Psoas muscle (tissue), 8 donors: ENCODE measurements around the gene LAMA1. TPM values are rescaled to one million over a fixed set of nuclear protein-coding genes. Genes with fewer than 3 reads are reported as not detected.

Experiments used
- ATAC-seq, 4 donors: fragments of 200-7000 bp; cut with Tn5 transposase; one replicate each; pipeline ENCODE4 v1.9.1; 2020; ENCODE audit warnings: moderate library complexity in 3 of 4, mild to moderate bottlenecking in 2 of 4
- DNase-seq, 2 donors: peaks; one replicate each; pipeline ENCODE4 v3.0.0-alpha.2; 2020
- H3K27ac ChIP-seq: fragments of 200-600 bp; one replicate; pipeline ENCODE4 v1.8.0; 2022
- H3K27me3 ChIP-seq, 3 donors: fragments of 200-600 bp in 1 of 3; one replicate each; pipeline versions ENCODE4 v1.6.1 to v1.8.0; 2013 to 2022; ENCODE audit warnings: low read length in 2 of 3, mild to moderate bottlenecking in 2 of 3, moderate library complexity in 1 of 3; ENCODE audit not compliant: insufficient read depth in 3 of 3
- H3K36me3 ChIP-seq, 2 donors: fragments of 200-600 bp in 1 of 2; one replicate each; pipeline versions ENCODE4 v1.6.1 to v1.8.0; 2013 to 2022; ENCODE audit warnings: low read depth in 1 of 2, mild to moderate bottlenecking in 1 of 2, moderate library complexity in 1 of 2; ENCODE audit not compliant: insufficient read depth in 1 of 2
- H3K4me1 ChIP-seq: fragments of 200-600 bp; one replicate; pipeline ENCODE4 v1.8.0; 2022
- H3K4me3 ChIP-seq: fragments of 200-600 bp; one replicate; pipeline ENCODE4 v1.8.0; 2022; ENCODE audit warnings: mild to moderate bottlenecking
- H3K9me3 ChIP-seq: fragments of 200-600 bp; one replicate; pipeline ENCODE4 v1.8.0; 2022
- CTCF ChIP-seq: fragments of 200-600 bp; IDR thresholded peaks from one replicate; pipeline ENCODE4 v1.8.0; 2022; ENCODE audit warnings: antibody characterized with exemption
- WGBS, 3 donors: extraction: QIAGEN DNeasy Blood & Tissue Kit; methylation state at CpG; one replicate each; pipeline versions ENCODE4 v1.1.6 to v1.1.7; 2013; 5-methylcytosine and 5-hydroxymethylcytosine counted together
- intact Hi-C, 2 donors: fragments of 100-400 bp; cut with DNase I; formaldehyde crosslinking; loops; one replicate each; pipeline versions ENCODE4 v1.11.0 to v1.14.2; 2022
- polyA plus RNA-seq, 3 donors: library from polyadenylated mRNA; stranded (reverse); fragments of 200-250 nt; gene quantifications; one replicate each; pipeline ENCODE4 v1.2.3, GENCODE V29; 2013
- total RNA-seq, 4 donors: library from RNA; stranded (reverse); fragmentation: NEBNext Ultra II Directional in 2 of 4; extraction: Animal tissue kit (Norgen Biotek cat#: 25700) in 2 of 4; gene quantifications; one replicate each; pipeline versions ENCODE4 v1.2.1 to v1.2.4, GENCODE V29; 2021 to 2023
- donor health status: healthy with polysubstance abuse.
- donor health status: DM: no; HTN: no; CAD: no; lungs with moderate emphysema.
- donor health status: Bipolar disorder and iron deficiency.
- donor health status: healthy.
- donor health status: DM: yes; HTN: yes; CAD: no.
- donor health status: DM: no; HTN: no; CAD: no.
- donor health status: DM: no; HTN: no; CAD: no.
- donor health status: DM: yes; HTN: yes; CAD: no.

The LAMA1 gene
- total and polyA plus RNA-seq, 7 donors, result 0.04 to 2.6 (median 0.11) TPM; not detected in 1

GRCh38 chr18:7004009-7004408 lies 113.6 kb downstream of the LAMA1 start:
- WGBS, 3 donors, result 90 to 94% (median 91%) methylated on average over 6 of the region's 6 CpGs
- Histone ChIP-seq H3K9me3 (no peaks in the 10 kb centered on the region), H3K27me3 (peaks cover 0 to 5% (median 0%) of the 10 kb centered on the region in 3 donors), H3K36me3 (no peaks in the 10 kb centered on the region), H3K4me3 (no peak overlapping the region), H3K4me1 (no peaks in the 10 kb centered on the region), H3K27ac (no peak overlapping the region)
- intact Hi-C loops, result no loop called here
- DNase-seq (no peak), ATAC-seq (no peak)
- no peak for TF ChIP-seq CTCF

GRCh38 chr18:7002107-7002506 lies 115.5 kb downstream of the LAMA1 start:
- intact Hi-C loops, result no loop called here
- no peaks in the 10 kb centered on the region for H3K36me3 ChIP-seq
- no peak for TF ChIP-seq CTCF
- peaks cover 0 to 5% (median 0%) of the 10 kb centered on the region in 3 donors for H3K27me3 ChIP-seq
- ATAC-seq (no peak), DNase-seq (no peak)
- no peak overlapping the region for H3K4me3 ChIP-seq
- no peak overlapping the region for H3K27ac ChIP-seq
- no peaks in the 10 kb centered on the region for H3K9me3 ChIP-seq
- WGBS, 3 donors, result 45 to 50% (median 50%) methylated on average over 3 of the region's 3 CpGs
- H3K4me1 ChIP-seq, result no peaks in the 10 kb centered on the region

GRCh38 chr18:7000484-7001096 lies 117.0 kb downstream of the LAMA1 start:
- DNase-seq (no peak), ATAC-seq (no peak)
- H3K4me3 ChIP-seq, result no peak overlapping the region
- peak; percentile 1 for TF ChIP-seq CTCF
- peaks cover 0 to 5% (median 0%) of the 10 kb centered on the region in 3 donors for H3K27me3 ChIP-seq
- H3K27ac ChIP-seq, result no peak overlapping the region
- no peaks in the 10 kb centered on the region for H3K4me1 ChIP-seq
- no peaks in the 10 kb centered on the region for H3K9me3 ChIP-seq
- no peaks in the 10 kb centered on the region for H3K36me3 ChIP-seq
- WGBS, 3 donors, result 33 to 42% (median 35%) methylated on average over 9 of the region's 9 CpGs
- intact Hi-C loops, result no loop called here

- no peak for TF ChIP-seq CTCF
- no peaks in the 10 kb centered on the region for H3K4me1 ChIP-seq
- H3K36me3 ChIP-seq, result no peaks in the 10 kb centered on the region
- H3K9me3 ChIP-seq, result no peaks in the 10 kb centered on the region
- H3K27ac ChIP-seq, result no peak overlapping the region
- no peak overlapping the region for H3K4me3 ChIP-seq
- ATAC-seq (no peak), DNase-seq (no peak)
- intact Hi-C loops, result no loop called here
- 83 to 86% (median 84%) methylated on average over 8 of the region's 8 CpGs for WGBS, 3 donors
- H3K27me3 ChIP-seq, result peaks cover 0 to 5% (median 0%) of the 10 kb centered on the region in 3 donors
Measured at GRCh38 chr18:6997808-6998207, 119.8 kb downstream of the LAMA1 start.
